ENCODE data around the gene ZNF500. TPM values are rescaled to one million over a fixed set of nuclear protein-coding genes. Genes with fewer than 3 reads are reported as not detected.
A peak's percentile ranks its signal among the peaks of the same experiment; 100 is the strongest.

ZNF500 gene
- total and polyA plus RNA-seq, 7 donors: 4.2 to 14.4 (median 11.4) TPM

DNA sequence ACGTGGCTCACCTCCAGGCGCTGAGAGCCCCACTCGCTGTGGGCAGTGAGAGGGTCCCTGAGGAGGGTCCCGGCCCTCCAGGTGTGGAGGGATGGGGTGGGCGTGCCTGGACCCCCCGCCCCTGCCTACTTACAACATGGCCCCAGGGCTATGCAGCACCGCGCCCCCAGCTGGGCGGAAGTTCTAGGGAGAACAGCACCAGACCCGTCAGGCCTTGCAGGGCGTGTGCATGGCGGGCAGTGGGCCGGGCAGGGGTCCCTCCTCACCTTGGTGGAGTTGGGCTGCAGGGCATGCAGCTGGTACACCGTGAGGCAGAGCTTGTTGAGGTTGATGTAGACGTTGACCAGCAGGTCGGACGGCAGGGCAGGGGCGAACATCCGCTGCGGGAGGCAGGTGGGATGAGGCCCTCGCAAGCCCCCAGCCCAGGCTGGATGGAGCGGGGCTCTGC lies 30.9 kb upstream of the ZNF500 start:
- no peaks in the 10 kb centered on the region for H3K9me3 ChIP-seq
- no peak for DNase-seq
- peaks cover 0 to 17% (median 15%) of the 10 kb centered on the region in 4 donors for H3K4me1 ChIP-seq
- intact Hi-C loops (cut with DNase I): no loop called here
- H3K27ac ChIP-seq: no peak overlapping the region
- no peaks in the 10 kb centered on the region for H3K27me3 ChIP-seq
- H3K36me3 ChIP-seq: peaks cover 0 to 33% (median 13%) of the 10 kb centered on the region in 4 donors
- 91 to 94% methylated on average over 22 of the region's 22 CpGs for WGBS, 2 donors
- TF ChIP-seq POLR2AphosphoS5 (IDR thresholded peaks at IDR 0.05) (no peak), CTCF (IDR thresholded peaks at IDR 0.05) (no peak), EP300 (IDR thresholded peaks at IDR 0.05) (no peak), POLR2A (IDR thresholded peaks at IDR 0.05) (no peak)
- no peak overlapping the region for H3K4me3 ChIP-seq

DNA sequence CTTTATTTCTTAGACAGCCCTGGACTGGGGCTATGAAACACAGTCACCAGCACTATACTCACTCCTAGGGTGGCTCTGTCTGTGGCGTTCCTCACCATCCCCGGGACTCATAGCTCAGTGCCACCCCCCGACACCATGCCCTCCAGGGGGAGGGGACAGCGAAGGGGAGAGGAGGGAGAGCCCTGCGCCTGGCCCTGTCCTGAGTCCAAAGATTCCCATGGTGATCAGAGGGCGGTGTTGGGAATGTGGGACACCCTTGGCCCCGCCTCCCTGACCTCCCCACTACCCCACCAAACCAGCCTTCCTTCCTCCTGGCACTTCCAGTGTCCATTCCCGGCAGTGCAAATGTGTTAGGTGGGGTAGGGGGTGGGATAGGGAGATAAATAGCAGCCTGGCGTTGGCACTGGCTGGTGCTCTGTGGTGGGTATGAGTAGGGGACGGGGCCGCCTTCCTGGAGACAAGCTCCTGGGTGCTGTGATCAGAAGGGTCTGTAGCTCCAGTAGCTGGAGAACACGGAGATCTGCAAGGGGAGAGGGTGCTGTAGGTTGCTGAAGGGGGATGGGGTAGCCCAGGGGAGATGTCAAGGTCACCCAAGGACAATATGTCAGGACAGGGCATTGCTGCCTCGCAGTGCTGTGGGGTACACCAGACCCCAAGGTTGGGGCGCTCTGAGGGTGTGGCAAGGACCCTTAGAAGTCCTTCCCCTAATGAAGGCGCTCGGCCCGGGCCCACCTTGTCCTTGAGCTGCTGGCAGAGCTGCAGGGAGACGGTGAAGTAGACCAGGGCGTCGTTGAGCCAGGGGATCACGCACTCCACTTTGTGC lies 30.2 kb upstream of the ZNF500 start:
- H3K4me3 ChIP-seq: no peak overlapping the region
- peaks cover 0 to 33% (median 13%) of the 10 kb centered on the region in 4 donors for H3K36me3 ChIP-seq
- H3K27ac ChIP-seq: no peak overlapping the region

GRCh38 chr16:4795828-4796572 lies 29.0 kb upstream of the ZNF500 start:
- peak overlapping the region in 1 of 4 donors; percentile 22 for H3K4me3 ChIP-seq
- H3K36me3 ChIP-seq: peaks cover 0 to 33% (median 13%) of the 10 kb centered on the region in 4 donors
- no peaks in the 10 kb centered on the region for H3K27me3 ChIP-seq
- intact Hi-C loops (cut with DNase I): no loop called here
- H3K9me3 ChIP-seq: no peaks in the 10 kb centered on the region
- H3K4me1 ChIP-seq: peaks cover 0 to 8% (median 5%) of the 10 kb centered on the region in 4 donors
- no peak for TF ChIP-seq POLR2A (IDR thresholded peaks at IDR 0.05)
- TF ChIP-seq CTCF (IDR thresholded peaks at IDR 0.05): no peak
- TF ChIP-seq POLR2AphosphoS5 (IDR thresholded peaks at IDR 0.05): no peak
- TF ChIP-seq EP300 (IDR thresholded peaks at IDR 0.05): no peak
- 25 to 74% methylated on average over 30 of the region's 30 CpGs for WGBS, 2 donors
- H3K27ac ChIP-seq: peak overlapping the region in 1 of 4 donors; percentile 26
- no peak for DNase-seq

More for the DNA sequence above, 30.2 kb upstream of the ZNF500 start:
- Histone ChIP-seq H3K4me1 (peaks cover 0 to 17% (median 15%) of the 10 kb centered on the region in 4 donors), H3K9me3 (no peaks in the 10 kb centered on the region), H3K27me3 (no peaks in the 10 kb centered on the region)
- TF ChIP-seq CTCF (IDR thresholded peaks at IDR 0.05) (no peak), EP300 (IDR thresholded peaks at IDR 0.05) (no peak)
- no peak for DNase-seq
- WGBS, 2 donors: 81 to 88% methylated on average over 21 of the region's 21 CpGs
- intact Hi-C loops (cut with DNase I): no loop called here

- TF ChIP-seq POLR2AphosphoS5 (IDR thresholded peaks at IDR 0.05) (no peak), POLR2A (IDR thresholded peaks at IDR 0.05) (peak in 1 of 2 donors; percentile 9)
- no peaks in the 10 kb centered on the region for H3K9me3 ChIP-seq
- DNase-seq: no peak
- peak within 1 kb of the TSS in 1 of 4 donors; percentile 22 for H3K4me3 ChIP-seq
- H3K27ac ChIP-seq: peak within 1 kb of the TSS in 1 of 4 donors; percentile 26
- H3K27me3 ChIP-seq: no peaks in the 10 kb centered on the region
- H3K36me3 ChIP-seq: peaks cover 0 to 33% (median 13%) of the 10 kb centered on the region in 4 donors
- H3K4me1 ChIP-seq: peaks cover 0 to under 1% (median 0%) of the 10 kb centered on the region in 4 donors
- intact Hi-C loops (cut with DNase I): no loop called here
- WGBS, 2 donors: 12 to 74% methylated on average over 14 of the region's 14 CpGs
Measured at GRCh38 chr16:4795181-4795827, 28.3 kb upstream of the ZNF500 start, which contains the start of gene SMIM22. Gene SMIM22 (plus strand): TSS chr16:4795369. CDS start chr16:4795735, 366 bp downstream.

All from sigmoid colon (tissue), 7 donors.